CD14-positive monocyte (primary cell): ENCODE results near the gene SLC4A8. TPM values are rescaled to one million over a fixed set of nuclear protein-coding genes. Genes with fewer than 3 reads are reported as not detected.

Experiments used
- DNase-seq, 3 donors: peaks; one replicate each; pipeline ENCODE4 v3.0.0-alpha.2; 2011 to 2022
- H2AFZ ChIP-seq: 2 replicates; pipeline ENCODE4 v1.6.0; 2012; ENCODE audit warnings: mild to moderate bottlenecking, low read depth, low read length, inconsistent platforms; ENCODE audit not compliant: insufficient read depth, poor library complexity, severe bottlenecking
- H3K27ac ChIP-seq, 2 donors: 1 replicate in 1 of 2; 2 replicates in 1 of 2; pipeline ENCODE4 v1.5.1; 2012 to 2013; ENCODE audit warnings: low read length in 2 of 2, control low read depth in 1 of 2, inconsistent platforms in 1 of 2, low read depth in 1 of 2, mild to moderate bottlenecking in 1 of 2
- H3K27me3 ChIP-seq, 2 donors: one replicate each; pipeline versions ENCODE4 v1.6.0 to v1.6.1; 2011 to 2013; ENCODE audit warnings: low read length in 2 of 2; ENCODE audit not compliant: control insufficient read depth in 2 of 2, insufficient read depth in 2 of 2
- H3K36me3 ChIP-seq, 2 donors: replicated peaks in 1 of 2; 1 replicate in 1 of 2; 2 replicates in 1 of 2; pipeline versions ENCODE4 v1.5.1 to v1.6.1; 2012 to 2013; ENCODE audit warnings: low read length in 2 of 2, control low read depth in 1 of 2, inconsistent platforms in 1 of 2, mild to moderate bottlenecking in 1 of 2; ENCODE audit not compliant: insufficient read depth in 2 of 2, control insufficient read depth in 1 of 2
- H3K4me1 ChIP-seq, 2 donors: 1 replicate in 1 of 2; 2 replicates in 1 of 2; pipeline versions ENCODE4 v1.5.1 to v1.6.1; 2012 to 2013; ENCODE audit warnings: low read length in 2 of 2, control low read depth in 1 of 2, inconsistent platforms in 1 of 2, mild to moderate bottlenecking in 1 of 2, moderate library complexity in 1 of 2; ENCODE audit not compliant: insufficient read depth in 2 of 2, control insufficient read depth in 1 of 2
- H3K4me2 ChIP-seq: replicated peaks from 2 replicates; pipeline ENCODE3; 2012; ENCODE audit warnings: low read length, moderate library complexity, mild to moderate bottlenecking; ENCODE audit not compliant: poor library complexity, severe bottlenecking; ENCODE audit errors: extremely low read depth
- H3K4me3 ChIP-seq, 3 experiments: fragments of 200-600 bp in 1 of 3; sonication (generic) in 1 of 3; replicated peaks in 1 of 3; 1 replicate in 2 of 3; 2 replicates in 1 of 3; pipeline ENCODE4 v1.5.1; 2011 to 2013; ENCODE audit warnings: low read length in 3 of 3, mild to moderate bottlenecking in 3 of 3, control low read depth in 2 of 3, low read depth in 2 of 3, inconsistent platforms in 1 of 3, moderate library complexity in 1 of 3
- H3K79me2 ChIP-seq: 2 replicates; pipeline ENCODE4 v1.6.0; 2012; ENCODE audit warnings: mild to moderate bottlenecking, control low read depth, inconsistent platforms, low read length, moderate library complexity; ENCODE audit not compliant: insufficient read depth
- H3K9ac ChIP-seq: 2 replicates; pipeline ENCODE4 v1.6.0; 2017; ENCODE audit warnings: low read length, mild to moderate bottlenecking; ENCODE audit not compliant: insufficient read depth, poor library complexity, severe bottlenecking
- H3K9me3 ChIP-seq, 2 donors: replicated peaks in 1 of 2; 1 replicate in 1 of 2; 2 replicates in 1 of 2; pipeline versions ENCODE4 v1.5.1 to v1.6.1; 2012 to 2013; ENCODE audit warnings: low read length in 2 of 2, control low read depth in 1 of 2; ENCODE audit not compliant: control insufficient read depth in 1 of 2, insufficient read depth in 1 of 2
- H4K20me1 ChIP-seq: 2 replicates; pipeline ENCODE4 v1.6.0; 2012; ENCODE audit warnings: mild to moderate bottlenecking, low read length, control low read depth, moderate library complexity; ENCODE audit not compliant: insufficient read depth
- H3K27ac Mint-ChIP-seq, 7 donors: one replicate each; pipeline ENCODE4 v1.8.0; 2020; ENCODE audit warnings: mild to moderate bottlenecking in 7 of 7, mixed read lengths in 7 of 7, moderate library complexity in 6 of 7, inconsistent platforms in 2 of 7
- H3K27me3 Mint-ChIP-seq, 3 donors: one replicate each; pipeline ENCODE4 v1.8.0; 2021 to 2022; ENCODE audit warnings: low read depth in 3 of 3, mild to moderate bottlenecking in 3 of 3, mixed read lengths in 3 of 3, moderate library complexity in 3 of 3, inconsistent platforms in 1 of 3
- H3K36me3 Mint-ChIP-seq, 2 donors: one replicate each; pipeline ENCODE4 v1.8.0; 2020; ENCODE audit warnings: mixed read lengths in 2 of 2, inconsistent platforms in 1 of 2, mild to moderate bottlenecking in 1 of 2
- H3K4me1 Mint-ChIP-seq: one replicate; pipeline ENCODE4 v1.8.0; 2020; ENCODE audit warnings: mild to moderate bottlenecking, mixed read lengths
- H3K4me3 Mint-ChIP-seq, 2 donors: one replicate each; pipeline ENCODE4 v1.8.0; 2020; ENCODE audit warnings: mild to moderate bottlenecking in 2 of 2, mixed read lengths in 2 of 2, moderate library complexity in 1 of 2
- H3K9me3 Mint-ChIP-seq, 7 donors: one replicate each; pipeline ENCODE4 v1.8.0; 2020 to 2022; ENCODE audit warnings: mixed read lengths in 7 of 7, mild to moderate bottlenecking in 6 of 7, moderate library complexity in 6 of 7, inconsistent platforms in 2 of 7
- CTCF ChIP-seq: fragments of 200-600 bp; IDR thresholded peaks from one replicate; pipeline ENCODE4 v1.8.0; 2022; ENCODE audit warnings: antibody characterized with exemption, mild to moderate bottlenecking
- WGBS: methylation state at CpG from one replicate; pipeline ENCODE4 v1.1.5; 2013; ENCODE audit warnings: missing lambda C conversion rate; ENCODE audit not compliant: insufficient coverage; 5-methylcytosine and 5-hydroxymethylcytosine counted together
- intact Hi-C, 2 donors: fragments of 100-400 bp; cut with micrococcal nuclease; formaldehyde crosslinking; loops; one replicate each; pipeline versions ENCODE4 v1.15.0 to v1.15.1; 2023
- polyA plus RNA-seq, 3 donors: library from polyadenylated mRNA; depleted of rRNA in 1 of 3; unstranded in 2 of 3; stranded (reverse) in 1 of 3; fragments of 300-500 nt in 2 of 3; fragments of >200 nt in 1 of 3; fragmentation: Illumina TruSeq in 2 of 3; gene quantifications; 1 replicate in 2 of 3; 2 replicates in 1 of 3; pipeline ENCODE4 v1.2.3, GENCODE V29; 2012 to 2021

SLC4A8 gene
- polyA plus RNA-seq, 3 donors, result 1.9 to 5.4 (median 2.3) TPM

GRCh38 chr12:51521554-51522276 lies 97.1 kb downstream of the SLC4A8 start:
- peaks cover 0 to 4% (median 3%) of the 10 kb centered on the region in 3 donors for H3K27me3 Mint-ChIP-seq
- no peak overlapping the region for H3K27ac Mint-ChIP-seq
- 100% methylated on average over 4 of the region's 9 CpGs for WGBS
- Histone ChIP-seq H3K4me3 (no peak overlapping the region), H3K79me2 (no peaks in the 10 kb centered on the region), H2AFZ (no peak overlapping the region), H3K4me1 (no peaks in the 10 kb centered on the region), H3K9ac (no peak overlapping the region), H3K9me3 (no peaks in the 10 kb centered on the region), H3K36me3 (no peaks in the 10 kb centered on the region), H3K27ac (no peak overlapping the region), H3K4me2 (no peak overlapping the region), H3K27me3 (no peaks in the 10 kb centered on the region), H4K20me1 (no peaks in the 10 kb centered on the region)
- H3K36me3 Mint-ChIP-seq, result no peaks in the 10 kb centered on the region
- intact Hi-C loops, result no loop called here
- H3K4me3 Mint-ChIP-seq, result no peak overlapping the region
- no peak for DNase-seq
- no peaks in the 10 kb centered on the region for H3K9me3 Mint-ChIP-seq
- no peaks in the 10 kb centered on the region for H3K4me1 Mint-ChIP-seq
- no peak for TF ChIP-seq CTCF

GRCh38 chr12:51522696-51523095 lies 98.1 kb downstream of the SLC4A8 start:
- H3K4me3 ChIP-seq, result no peak overlapping the region
- H3K4me2 ChIP-seq, result no peak overlapping the region
- no peaks in the 10 kb centered on the region for H4K20me1 ChIP-seq
- H3K36me3 ChIP-seq, result no peaks in the 10 kb centered on the region
- H3K27me3 ChIP-seq, result no peaks in the 10 kb centered on the region
- Mint-ChIP-seq H3K27ac (no peak overlapping the region), H3K36me3 (no peaks in the 10 kb centered on the region), H3K9me3 (no peaks in the 10 kb centered on the region), H3K27me3 (peaks cover 0 to 4% (median 3%) of the 10 kb centered on the region in 3 donors), H3K4me1 (no peaks in the 10 kb centered on the region), H3K4me3 (no peak overlapping the region)
- DNase-seq, result no peak
- no peaks in the 10 kb centered on the region for H3K79me2 ChIP-seq
- no peak overlapping the region for H3K9ac ChIP-seq
- H3K9me3 ChIP-seq, result no peaks in the 10 kb centered on the region
- H3K4me1 ChIP-seq, result no peaks in the 10 kb centered on the region
- H2AFZ ChIP-seq, result no peak overlapping the region
- no peak for TF ChIP-seq CTCF
- 83% methylated on average over 1 of the region's 5 CpGs for WGBS
- intact Hi-C loops, result no loop called here
- H3K27ac ChIP-seq, result no peak overlapping the region
